ENCODE data around the gene LMF2. TPM values are rescaled to one million over a fixed set of nuclear protein-coding genes. Genes with fewer than 3 reads are reported as not detected.

Gene LMF2
- polyA plus RNA-seq, 1 experiment, result 111 TPM

GRCh38 chr22:50525104-50525857, 17.8 kb upstream of the LMF2 start, which contains the start of gene SCO2:
Gene SCO2, minus strand, starts transcription at chr22:50525598. Its CDS starts 1,187 bp downstream, at chr22:50524411.
- ChIA-PET POLR2A (interaction anchor here (0.5 to 1.4 kb wide), 4 partner anchors 13 to 112 kb away, joined by 3 to 14 read pairs (median 6); partner anchors contain the start of genes KLHDC7B, LMF2 and NCAPH2), CTCF (interaction anchor here (0.7 to 2.2 kb wide), 25 partner anchors 9 to 287 kb away, joined by 3 to 22 read pairs (median 6); partner anchors contain the start of genes CHKB, CPT1B, HDAC10 and KLHDC7B)
- H3K4me3 ChIP-seq (ENCODE audit: low read depth, low read length), result peak within 1 kb of the TSS; percentile 75

GRCh38 chr22:50524676-50525103, 17.2 kb upstream of the LMF2 start:
- CTCF ChIA-PET, result interaction anchor here (1.5 to 2.2 kb wide), 4 partner anchors 9 to 286 kb away, joined by 4 to 22 read pairs (median 12); partner anchors contain the start of gene HDAC10
- POLR2A ChIA-PET, result interaction anchor here (0.6 to 1.4 kb wide), 3 partner anchors 15 to 21 kb away, joined by 3 to 9 read pairs (median 4); partner anchors contain the start of genes KLHDC7B, LMF2 and NCAPH2

More at GRCh38 chr22:50525104-50525857, 17.8 kb upstream of the LMF2 start, which contains the start of gene SCO2:
- H3K27me3 ChIP-seq (ENCODE audit: control insufficient read depth, insufficient read depth, low read length), result no peaks in the 10 kb centered on the region
- peak; percentile 69 for DNase-seq (ENCODE audit: low read depth)
- peak; percentile 42 for TF ChIP-seq CTCF (IDR thresholded peaks at IDR 0.05; ENCODE audit: insufficient read depth, low read depth, low read length)
- peaks cover 24% of the 10 kb centered on the region for H3K36me3 ChIP-seq (ENCODE audit: control insufficient read depth, insufficient read depth, low read length)

GRCh38 chr22:50523806-50524675, 16.5 kb upstream of the LMF2 start:
- peaks cover 24% of the 10 kb centered on the region for H3K36me3 ChIP-seq (ENCODE audit: control insufficient read depth, insufficient read depth, low read length)
- CTCF ChIA-PET, result interaction anchor here (2.2 kb wide), 2 partner anchors 8 to 97 kb away, joined by 14 to 22 read pairs; no protein-coding TSS in a partner anchor
- no peak for DNase-seq (ENCODE audit: low read depth)
- POLR2A ChIA-PET, result interaction anchor here (0.6 kb wide), 1 partner anchor 15 kb away, joined by 4 read pairs; no protein-coding TSS in a partner anchor
- TF ChIP-seq CTCF (IDR thresholded peaks at IDR 0.05; ENCODE audit: insufficient read depth, low read depth, low read length), result no peak
- H3K4me3 ChIP-seq (ENCODE audit: low read depth, low read length), result peak overlapping the region; percentile 75
- H3K27me3 ChIP-seq (ENCODE audit: control insufficient read depth, insufficient read depth, low read length), result no peaks in the 10 kb centered on the region

More at GRCh38 chr22:50524676-50525103, 17.2 kb upstream of the LMF2 start:
- no peaks in the 10 kb centered on the region for H3K27me3 ChIP-seq (ENCODE audit: control insufficient read depth, insufficient read depth, low read length)
- no peak for DNase-seq (ENCODE audit: low read depth)
- H3K36me3 ChIP-seq (ENCODE audit: control insufficient read depth, insufficient read depth, low read length), result peaks cover 24% of the 10 kb centered on the region
- no peak for TF ChIP-seq CTCF (IDR thresholded peaks at IDR 0.05; ENCODE audit: insufficient read depth, low read depth, low read length)
- peak overlapping the region; percentile 75 for H3K4me3 ChIP-seq (ENCODE audit: low read depth, low read length)

- POLR2A ChIA-PET, result no interaction called here
- Histone ChIP-seq H3K4me3 (ENCODE audit: low read depth, low read length) (no peak overlapping the region), H3K36me3 (ENCODE audit: control insufficient read depth, insufficient read depth, low read length) (peaks cover 26% of the 10 kb centered on the region), H3K27me3 (ENCODE audit: control insufficient read depth, insufficient read depth, low read length) (no peaks in the 10 kb centered on the region)
- DNase-seq (ENCODE audit: low read depth), result no peak
- no peak for TF ChIP-seq CTCF (IDR thresholded peaks at IDR 0.05; ENCODE audit: insufficient read depth, low read depth, low read length)
- CTCF ChIA-PET, result no interaction called here
These were observed 15.9 kb upstream of the LMF2 start for GRCh38 chr22:50523458-50523805.

Measured in BJ (cell line).